Measurements from ENCODE around the gene CAST.

CAST gene

DNA sequence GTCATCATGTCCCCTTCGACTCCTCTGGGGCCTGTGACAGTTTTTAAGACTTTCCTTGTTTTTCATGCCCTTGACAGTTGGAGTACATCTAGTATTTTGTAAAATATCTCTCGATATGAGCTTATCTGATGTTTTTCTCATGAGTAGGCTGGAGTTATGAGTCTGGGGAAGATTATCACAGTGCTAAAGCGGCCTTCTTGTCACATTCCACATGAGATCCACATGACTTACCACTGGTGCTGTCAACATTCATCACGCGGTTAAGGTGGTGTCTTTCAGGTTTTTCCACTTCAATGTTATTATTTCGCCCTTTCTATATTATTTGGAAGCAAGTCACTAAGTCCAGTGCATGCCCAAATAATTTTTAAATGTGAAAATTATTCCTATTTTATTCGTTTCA lies 17.1 kb upstream of the CAST start:
- DNase-seq = no peak

DNA sequence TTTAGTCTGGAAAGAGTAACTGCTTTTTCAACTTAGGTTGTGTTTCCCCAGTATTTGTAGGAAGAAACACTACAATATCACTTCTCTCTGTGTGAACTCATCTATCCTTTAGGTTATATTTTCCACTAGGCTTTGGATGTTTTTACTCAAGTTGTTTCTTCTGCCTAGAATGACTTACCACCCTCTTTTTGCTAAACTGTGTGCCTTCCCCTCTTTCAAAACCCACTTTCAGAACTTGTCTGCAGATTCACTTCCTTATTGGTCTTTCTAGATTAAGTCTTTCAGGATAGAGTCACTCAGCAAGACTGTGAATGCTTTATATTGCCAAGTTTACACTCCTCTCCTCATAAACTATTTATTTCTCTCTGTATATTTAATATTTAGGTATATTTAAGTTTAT lies 14.2 kb upstream of the CAST start:
- DNase-seq = no peak

DNA sequence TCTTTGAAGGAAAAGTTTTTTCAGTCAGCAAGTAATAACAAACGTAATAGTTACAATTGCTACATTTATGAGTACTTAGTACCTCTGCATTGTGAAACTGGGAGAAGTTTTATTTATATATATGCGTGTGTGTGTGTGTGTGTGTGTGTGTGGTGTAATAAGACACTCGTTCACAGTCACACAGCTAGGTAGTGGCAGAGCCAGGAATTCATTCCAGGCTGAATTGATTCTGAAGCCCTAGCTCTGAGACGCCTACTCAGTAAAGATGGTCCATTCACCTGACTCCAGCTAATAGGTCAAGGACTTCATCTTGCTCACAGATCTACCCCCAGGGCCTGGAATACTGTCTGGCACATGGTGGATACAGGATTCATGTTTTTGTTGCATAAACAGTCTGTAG lies 13.6 kb upstream of the CAST start:
- no peak for DNase-seq

DNA sequence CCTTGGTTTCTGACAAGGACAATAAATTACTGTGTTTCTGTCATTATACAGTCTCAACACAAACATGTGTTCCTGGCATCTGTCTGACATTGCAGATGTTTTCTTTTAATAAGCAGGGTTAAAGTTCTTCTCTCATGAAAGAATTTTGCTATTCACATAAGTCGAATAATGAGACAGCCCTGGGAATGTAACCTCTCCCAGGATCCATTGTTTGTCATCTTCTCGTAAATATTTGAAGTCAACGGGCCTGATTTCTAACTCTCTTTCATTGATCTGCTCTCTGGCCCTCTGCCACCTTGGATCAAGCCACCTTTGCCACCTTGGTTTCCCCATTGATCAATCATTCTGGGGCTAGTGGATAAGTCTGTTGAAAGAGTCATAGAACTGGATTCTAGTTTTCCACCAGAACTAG lies 12.9 kb upstream of the CAST start:
- no peak for DNase-seq

DNA sequence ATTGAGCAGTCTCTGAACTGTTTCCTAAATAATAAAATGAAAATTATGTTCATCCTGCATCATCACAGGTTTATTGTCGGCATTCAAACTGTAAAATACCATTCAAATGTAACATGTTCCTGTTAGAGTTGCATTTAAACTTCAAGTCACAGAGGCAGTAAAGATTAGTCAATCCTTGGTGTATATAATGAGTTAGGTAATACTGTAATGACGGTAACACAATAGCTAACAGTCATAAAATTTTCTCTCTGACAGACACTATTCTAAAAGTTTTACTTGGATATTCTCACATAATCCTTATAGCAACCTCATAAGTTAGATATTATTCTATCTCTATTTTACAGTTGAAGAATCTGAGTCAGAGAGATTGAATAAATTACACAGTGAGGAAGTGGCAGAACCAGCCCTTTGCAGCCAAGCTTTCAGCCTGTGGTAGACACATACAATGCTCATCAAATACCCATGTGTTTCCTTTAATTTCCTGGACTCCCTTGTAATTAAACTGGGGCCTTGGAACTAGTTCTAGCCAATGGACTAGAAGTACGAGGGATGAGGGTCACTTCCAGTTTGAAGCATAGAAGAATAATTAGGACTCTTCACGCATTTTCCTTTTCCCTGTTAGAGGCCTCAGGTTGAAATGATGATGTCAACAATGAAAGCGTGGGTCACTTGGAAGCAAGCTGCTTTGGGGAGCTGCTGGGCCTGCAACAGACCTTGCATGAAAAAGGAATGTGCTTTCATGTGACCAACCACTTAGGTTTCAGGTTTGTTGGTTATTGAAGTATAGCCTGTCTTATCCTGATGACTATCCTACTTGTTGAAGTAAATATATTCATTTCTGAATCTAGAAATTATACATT lies 12.3 kb upstream of the CAST start:
- no peak for DNase-seq

DNA sequence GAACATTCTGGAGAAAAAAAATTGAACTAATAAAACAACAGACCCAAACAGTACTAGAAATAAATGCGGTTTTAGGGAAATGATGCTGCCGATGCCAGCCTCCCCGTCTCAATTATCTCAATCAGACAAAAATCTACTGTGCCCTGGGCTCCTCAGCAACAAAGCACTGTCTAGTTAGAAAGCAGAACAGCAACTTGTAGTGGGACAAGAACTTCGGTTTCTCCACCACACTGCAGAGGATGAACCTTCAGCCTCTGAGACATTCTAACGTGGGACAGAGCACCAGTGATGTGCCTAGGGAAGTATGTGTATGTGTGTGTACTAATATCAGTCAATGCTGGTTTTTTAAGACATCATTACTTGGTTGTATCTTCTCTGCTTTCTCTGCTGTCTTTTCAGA lies 11.1 kb upstream of the CAST start:
- no peak for DNase-seq

DNA sequence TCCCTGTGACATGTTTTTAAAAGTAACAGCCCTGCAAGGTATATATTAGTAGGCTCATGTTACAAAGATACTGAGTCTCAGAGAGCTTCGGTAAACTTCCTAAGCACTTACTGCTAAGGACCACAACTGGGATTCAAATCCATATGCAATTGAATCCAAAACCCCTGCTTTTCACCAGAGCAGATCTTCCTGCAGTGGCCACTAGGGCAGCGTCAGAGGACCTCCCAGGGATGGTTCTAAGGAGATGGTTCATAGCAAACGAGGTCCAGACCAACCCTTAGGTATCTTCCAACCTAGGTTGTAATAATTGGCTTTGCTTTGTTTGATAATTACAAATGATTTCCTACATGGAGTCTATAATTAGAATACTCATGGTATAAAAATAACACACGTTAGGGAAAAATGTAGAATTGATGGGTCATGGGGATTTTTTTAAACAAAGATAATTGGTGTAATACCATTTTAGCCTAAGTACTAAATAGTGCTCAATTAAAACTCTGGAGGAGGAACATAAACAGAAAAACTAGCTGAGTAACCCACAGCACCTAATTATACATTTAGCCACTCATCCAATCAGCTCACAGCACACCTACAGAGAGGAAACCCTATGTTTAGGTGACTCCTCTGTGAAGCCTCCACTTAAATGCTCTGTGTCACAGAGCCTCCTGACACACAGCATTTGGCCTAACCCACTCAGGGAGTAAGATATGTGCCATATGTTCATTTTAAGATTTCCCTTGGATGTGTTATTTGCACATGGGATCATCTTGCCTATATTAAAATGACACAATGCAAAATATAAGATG lies 10.0 kb upstream of the CAST start:
- no peak for DNase-seq

DNA sequence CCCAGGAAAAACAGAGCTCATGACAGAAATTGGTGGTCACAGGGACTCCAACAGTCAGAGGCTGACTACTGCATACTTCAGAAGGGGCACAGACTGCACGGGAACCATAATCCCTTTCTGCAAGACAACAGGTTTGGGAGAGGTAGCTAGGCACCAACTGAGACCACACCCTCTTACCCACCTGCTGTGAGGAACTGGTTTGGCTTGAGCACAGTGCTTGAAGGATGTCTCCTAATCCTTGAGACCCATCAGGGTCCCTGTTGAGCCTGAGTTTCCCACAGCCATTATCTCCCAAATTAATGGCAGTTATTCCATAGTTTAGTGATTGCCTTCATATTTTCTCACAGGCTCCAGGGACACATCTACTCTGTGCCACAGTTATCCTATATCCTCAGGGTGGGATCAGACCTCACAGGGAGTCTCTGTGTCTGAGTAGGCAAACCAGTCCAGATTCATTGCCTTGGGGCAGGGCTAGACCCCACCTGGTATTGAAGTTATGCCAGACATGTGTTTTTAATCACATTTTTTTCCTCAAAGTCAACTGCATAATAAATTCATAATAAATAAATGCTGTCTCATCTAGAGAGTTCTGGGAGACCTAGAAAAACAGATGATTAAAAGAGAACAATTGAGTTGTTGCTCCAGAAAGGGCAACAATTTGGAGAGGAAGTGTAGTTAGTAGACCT lies 9.3 kb upstream of the CAST start:
- no peak for DNase-seq

DNA sequence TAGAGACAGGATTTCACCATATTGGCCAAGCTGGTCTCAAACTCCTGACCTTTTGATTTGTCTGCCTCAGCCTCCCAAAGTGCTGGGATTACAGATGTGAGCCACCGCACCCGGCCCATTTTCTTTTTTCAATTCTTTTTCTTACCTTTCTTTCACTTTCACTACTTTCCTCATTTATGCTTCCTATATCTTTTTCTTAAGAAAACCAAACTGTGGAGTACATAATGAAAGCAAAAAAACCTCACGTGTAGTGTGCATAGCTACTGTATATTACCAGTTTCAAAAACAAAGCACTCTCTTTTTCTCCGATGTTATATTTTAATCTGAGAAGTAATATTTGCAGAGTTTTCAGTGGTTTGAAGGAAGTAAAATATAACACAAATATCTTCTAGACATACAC lies 8.0 kb upstream of the CAST start:
- no peak for DNase-seq

DNA sequence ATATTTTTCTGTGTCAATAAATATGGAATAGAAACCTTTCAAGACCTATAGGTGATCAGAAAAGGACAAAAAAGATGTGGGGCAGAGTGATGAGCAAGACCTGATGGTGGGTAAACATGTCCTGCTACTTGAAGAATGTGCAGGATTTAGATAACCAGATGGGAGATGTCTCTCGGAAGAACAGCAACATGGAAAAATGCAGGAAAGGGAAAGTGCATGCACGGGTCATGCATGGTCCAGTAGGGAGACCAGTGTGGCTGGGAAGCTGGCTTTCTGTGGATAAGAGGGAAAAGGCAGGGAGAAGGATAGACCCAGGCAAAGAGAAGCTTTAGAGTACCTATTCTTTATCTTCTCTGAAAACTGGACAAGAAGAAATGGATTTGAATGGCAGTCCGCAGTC lies 7.1 kb upstream of the CAST start:
- no peak for DNase-seq

DNA sequence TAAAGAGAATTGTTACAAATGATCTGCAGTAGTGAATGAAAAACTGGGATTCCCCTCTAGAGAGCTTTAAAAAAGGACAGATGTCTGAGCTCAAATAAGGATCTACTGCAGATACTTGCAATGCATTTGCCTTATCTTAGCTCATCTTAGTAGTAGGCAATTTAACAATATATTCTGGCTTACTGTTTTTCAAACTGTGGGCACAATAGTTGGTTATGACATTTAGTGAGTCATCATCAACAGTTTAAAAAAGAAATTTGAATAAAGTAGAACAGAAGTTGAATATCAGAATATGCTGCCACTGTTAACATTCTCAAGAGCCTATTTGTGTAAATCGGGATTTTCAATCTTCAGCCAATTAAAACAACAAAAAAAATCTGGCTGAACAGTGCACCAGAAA lies 6.7 kb upstream of the CAST start:
- DNase-seq = no peak

DNA sequence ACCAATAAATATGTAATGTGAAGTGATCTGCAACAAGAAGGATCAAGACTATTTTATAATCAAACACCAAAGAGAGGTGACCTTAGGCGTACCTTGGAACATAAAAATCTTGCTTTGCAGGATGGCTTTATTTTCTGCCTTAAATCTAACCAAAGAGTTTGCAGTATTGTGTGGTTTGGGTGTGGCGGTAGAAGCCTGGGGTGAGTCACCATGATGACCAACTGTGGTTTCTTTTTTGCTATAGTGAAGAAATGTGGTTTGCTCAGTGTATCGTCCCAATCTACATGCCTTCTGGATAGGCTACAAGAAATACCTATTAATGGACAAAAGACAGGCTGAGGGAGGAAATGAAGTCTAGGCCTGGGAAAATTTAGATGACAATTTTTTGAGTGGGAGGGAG lies 5.1 kb upstream of the CAST start:
- peak; percentile 56 for DNase-seq

DNA sequence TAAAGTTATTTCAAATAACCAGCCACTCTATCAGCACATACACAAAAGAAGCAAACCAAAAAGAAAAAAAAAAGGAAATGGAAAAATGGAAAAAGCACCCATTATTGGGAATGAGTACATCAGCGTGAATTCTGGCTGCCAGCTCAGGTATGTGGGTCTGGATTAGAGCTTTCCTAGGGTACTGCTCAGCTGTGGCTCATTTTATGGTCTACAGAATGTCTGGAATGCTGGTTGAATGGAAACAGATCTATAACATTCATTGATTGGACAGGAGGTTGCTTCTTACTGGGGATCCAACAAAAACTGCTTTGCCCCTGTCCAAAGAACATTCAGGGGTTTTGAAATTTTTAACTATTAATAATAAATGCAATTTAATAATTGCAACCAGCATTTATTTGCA lies 3.9 kb upstream of the CAST start:
- DNase-seq = no peak

DNA sequence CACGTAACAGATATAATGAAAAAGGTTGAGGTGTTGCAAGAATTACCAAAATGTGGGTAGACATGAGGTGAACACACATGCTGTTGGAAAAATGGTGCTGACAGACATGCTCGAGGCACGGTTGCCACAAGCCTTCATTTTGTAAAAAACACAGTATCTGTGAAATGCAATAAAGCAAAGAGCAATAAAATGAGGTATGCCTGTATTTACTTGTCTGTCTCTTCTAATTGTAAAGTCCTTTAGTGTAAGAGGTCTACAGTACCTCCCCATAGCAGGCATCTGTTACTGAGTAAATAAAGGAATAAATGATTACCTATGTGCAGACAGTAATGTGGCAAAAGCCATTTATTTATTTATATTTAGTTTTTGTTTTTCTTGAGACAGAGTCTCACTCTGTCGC lies 3.0 kb upstream of the CAST start:
- no peak for DNase-seq

DNA sequence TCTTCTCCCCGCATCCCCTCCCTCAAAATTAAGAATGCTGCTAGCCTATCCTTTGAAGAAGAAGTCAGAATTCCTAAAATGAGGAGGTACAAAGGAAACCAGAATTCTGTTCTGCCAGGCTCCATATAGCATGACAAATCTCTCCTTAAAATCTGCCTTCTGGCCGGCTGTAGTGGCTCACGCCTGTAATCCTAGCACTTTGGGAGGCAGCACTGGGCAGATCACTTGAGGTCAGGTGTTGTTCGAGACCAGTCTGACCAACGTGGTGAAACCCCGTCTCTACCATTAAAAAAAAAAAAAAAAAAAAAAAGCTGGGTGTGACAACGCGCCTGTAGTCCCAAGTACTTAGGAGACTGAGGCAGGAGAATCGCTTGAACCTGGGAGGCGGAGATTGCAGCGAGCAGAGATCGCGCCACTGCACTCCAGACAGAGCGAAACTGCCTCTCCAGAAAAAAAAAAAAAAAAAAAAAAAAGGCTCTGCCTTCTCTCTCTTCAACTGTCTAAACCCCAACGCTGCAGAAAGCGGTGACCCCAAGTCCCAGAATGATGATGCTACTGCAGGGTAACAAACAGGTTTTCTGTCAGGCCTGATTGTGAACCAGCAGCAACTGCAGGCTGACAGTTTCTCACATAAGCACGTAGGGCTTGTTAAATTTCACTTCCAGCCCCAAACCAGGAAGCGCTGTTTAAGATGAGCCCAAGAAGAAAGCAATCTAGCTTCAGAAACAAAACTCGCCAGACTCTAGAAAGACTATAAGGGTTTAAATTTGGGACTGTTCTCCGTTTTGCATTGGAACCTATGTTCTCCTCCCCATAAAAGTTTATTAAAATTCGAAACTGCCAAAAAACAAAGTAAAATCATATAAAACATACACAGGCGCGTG lies 963 bp upstream of the CAST start:
- DNase-seq = peak; percentile 36

DNA sequence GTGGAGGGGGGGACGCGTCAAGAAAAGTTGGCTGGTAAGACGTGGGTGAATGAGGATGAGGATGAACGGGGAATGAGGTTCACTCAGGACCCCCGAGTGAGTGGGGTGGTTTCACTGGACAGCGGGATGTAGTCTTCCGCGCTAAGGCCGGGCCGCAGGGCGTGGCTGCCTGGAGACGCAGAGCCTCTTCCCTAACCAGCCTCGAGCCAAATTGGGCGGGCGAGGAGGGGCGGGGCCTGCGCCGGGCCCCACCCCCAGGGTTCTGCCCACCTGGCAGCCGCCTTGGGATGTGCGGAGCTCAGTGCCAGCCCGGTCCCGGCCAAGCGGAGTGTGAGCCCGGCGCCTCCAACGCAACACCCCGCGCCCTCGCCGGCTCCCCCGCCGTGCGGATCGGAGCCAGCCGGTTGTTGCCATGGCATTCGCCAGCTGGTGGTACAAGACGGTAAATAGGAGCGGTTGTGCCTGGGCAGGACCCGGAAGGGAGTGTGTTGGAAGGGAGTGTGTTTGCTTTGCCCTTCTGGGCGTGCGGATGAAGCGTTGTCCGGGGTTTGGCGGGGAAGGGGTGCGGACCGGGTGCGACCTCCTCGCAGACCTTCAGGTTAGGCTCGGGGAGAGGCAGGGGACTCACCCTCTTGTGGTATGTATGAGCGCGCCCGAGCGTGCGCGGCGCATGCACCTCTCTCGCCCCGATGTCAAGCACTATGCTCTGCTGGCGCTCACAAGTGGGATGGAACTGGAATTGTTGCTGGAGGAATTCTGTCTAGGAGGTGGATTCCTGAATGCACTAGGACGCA lies 746 bp downstream of the CAST start:
- peak; percentile 84 for DNase-seq

DNA sequence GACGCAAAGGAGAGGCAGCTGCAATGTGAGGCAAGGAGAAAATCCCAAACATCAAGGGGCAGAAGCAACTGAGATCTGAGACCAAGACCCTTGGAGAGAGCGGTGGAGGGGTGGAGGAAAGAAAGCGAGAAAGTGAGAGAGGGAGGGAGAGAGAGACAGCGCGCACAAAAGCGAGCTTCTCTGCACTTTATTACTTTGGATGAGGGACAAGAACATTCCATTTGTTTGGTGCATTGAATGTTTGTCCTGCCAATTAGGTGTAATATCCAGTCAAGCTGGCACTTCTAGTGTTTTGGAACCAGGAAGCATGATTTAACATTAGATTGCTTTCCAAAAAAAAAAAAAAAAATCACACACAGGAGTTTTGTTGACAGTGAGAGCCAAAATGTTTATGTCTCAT lies 1.4 kb downstream of the CAST start:
- no peak for DNase-seq

DNA sequence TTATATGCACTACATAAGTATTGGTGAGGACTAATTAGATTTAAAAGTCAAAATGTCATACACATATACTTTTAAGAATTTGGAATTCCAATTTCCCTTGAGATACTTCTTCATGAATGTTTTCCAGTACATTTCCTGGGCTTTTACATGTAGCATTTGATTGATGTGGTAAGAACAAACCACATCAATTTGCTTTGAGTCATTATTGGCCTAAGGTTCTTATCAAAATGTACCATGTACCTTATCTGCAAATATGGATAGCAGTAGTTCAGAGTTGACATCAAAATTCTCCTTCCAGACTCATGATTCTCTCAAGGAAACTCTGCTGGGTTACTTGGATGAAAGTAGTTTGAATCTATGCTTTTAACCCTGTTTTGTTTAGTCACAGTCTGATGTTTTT lies 2.5 kb downstream of the CAST start:
- no peak for DNase-seq

DNA sequence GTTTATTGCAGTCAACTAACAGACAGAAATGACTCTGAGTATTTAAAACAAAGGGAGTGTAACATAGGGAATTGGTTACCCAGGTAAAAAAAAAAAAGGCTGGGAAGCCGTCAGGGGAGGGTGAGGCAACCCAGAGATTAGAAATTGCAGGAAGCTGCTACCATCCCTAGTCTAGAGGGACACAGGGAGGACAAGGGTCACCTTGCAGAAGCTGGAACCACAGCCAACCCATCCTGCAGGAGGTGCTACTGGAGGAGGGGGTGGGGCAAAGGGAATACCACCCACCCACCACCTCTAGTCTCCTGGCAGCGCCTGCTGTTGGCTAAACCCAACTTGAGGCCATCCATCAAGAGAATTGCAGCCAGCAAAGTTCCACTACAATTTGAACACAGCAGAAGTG lies 6.5 kb downstream of the CAST start:
- no peak for DNase-seq

DNA sequence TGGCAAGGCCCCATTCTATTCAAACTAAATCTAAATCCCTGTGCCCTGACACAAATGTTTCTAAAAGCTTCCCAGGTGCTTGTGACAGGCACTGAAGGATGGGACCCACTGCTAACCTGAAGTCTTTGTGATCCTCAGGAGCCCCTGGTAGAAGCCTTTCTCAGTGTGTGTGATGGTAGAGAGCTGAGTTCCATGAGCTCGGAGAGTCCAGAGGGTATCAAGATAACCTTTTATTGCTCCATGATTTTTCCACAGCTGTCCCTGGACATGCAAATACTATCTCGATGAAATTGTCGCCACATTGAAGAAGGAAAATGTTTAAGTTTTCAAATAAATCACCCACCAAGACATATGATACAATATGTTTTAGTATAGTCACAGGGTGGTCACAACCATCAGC lies 7.7 kb downstream of the CAST start:
- DNase-seq = no peak

DNA sequence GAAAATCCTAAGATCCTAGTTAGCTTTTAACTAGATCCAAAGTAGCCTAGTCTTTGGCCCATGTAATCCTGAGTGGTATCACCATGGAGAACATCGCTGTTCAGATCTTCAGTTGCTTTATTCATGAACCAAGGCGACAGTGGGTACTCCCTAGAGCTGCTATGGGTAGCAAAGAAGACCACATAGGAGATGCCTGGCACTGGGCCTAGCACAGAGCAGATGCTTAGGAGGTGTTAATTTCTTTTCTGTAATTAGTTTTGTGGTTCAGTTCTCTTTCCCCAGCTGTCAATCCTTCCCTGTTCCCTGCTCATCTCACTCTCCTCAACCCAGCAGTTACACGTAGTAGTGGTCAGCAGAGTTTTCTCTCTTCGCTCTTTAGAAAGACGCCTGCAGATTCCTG lies 9.3 kb downstream of the CAST start:
- no peak for DNase-seq

DNA sequence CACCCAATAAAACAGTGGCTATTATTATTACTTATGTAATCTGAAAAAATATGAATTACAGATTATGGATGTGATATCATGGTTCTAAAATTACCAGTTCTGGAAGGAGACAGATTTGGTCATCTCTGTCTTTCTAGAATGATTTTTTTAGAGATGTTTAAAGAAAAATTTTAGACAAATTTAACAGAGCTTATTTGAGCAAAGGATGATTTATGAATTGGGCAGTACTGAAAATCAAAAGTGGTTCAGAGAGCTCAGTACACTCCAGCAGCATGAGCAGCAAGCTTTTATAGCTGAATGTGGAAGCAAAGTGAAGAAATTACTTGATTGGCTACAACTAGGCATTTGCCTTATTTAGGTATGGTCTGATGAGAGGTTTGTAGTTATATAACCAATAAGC lies 11.0 kb downstream of the CAST start:
- DNase-seq = no peak
